H1 (cell line): Measurements from ENCODE around the gene SMIM5. TPM values are rescaled to one million over a fixed set of nuclear protein-coding genes. Genes with fewer than 3 reads are reported as not detected.

Experiments used
- CTCF ChIA-PET: fragments of 300-600 bp; sonication (Branson Sonifier 250); formaldehyde crosslinking; loops from one replicate; lab custom pipeline; 2021; ENCODE audit not compliant: partially characterized antibody; lab: Charles Lee
- POLR2A ChIA-PET: fragments of 300-600 bp; sonication (Branson Sonifier 250); formaldehyde crosslinking; loops from one replicate; lab custom pipeline; 2021; ENCODE audit warnings: inconsistent platforms; ENCODE audit not compliant: partially characterized antibody; lab: Charles Lee
- DNase-seq, 2 experiments: peaks; one replicate each; pipeline versions ENCODE4 v3.0.0 to v3.0.0-alpha.2; 2010 to 2022; ENCODE audit warnings: low spot score in 2 of 2, low read depth in 1 of 2, mixed read lengths in 1 of 2
- FAIRE-seq: peaks from 2 replicates; lab custom pipeline; 2011; peaks lifted over from hg19 to GRCh38; lab: Jason Lieb, UNC
- H2AFZ ChIP-seq: 2 replicates; pipeline ENCODE4 v1.8.1; 2012; ENCODE audit warnings: low read length, inconsistent platforms
- H2AK5ac ChIP-seq: 2 replicates; pipeline ENCODE4 v1.6.1; 2013; ENCODE audit warnings: low read depth, low read length
- H2BK120ac ChIP-seq: replicated peaks from 2 replicates; pipeline ENCODE3; 2013; ENCODE audit warnings: low read depth, low read length, inconsistent platforms
- H2BK12ac ChIP-seq: 2 replicates; pipeline ENCODE4 v1.6.1; 2013; ENCODE audit warnings: low read depth, low read length
- H2BK15ac ChIP-seq: 2 replicates; pipeline ENCODE4 v1.6.1; 2013; ENCODE audit warnings: low read length
- H2BK20ac ChIP-seq: 2 replicates; pipeline ENCODE4 v1.6.1; 2013; ENCODE audit warnings: low read length
- H2BK5ac ChIP-seq: 2 replicates; pipeline ENCODE4 v1.6.1; 2013; ENCODE audit warnings: low read depth, low read length
- H3K14ac ChIP-seq: 2 replicates; pipeline ENCODE4 v1.6.1; 2013; ENCODE audit warnings: inconsistent platforms; ENCODE audit not compliant: insufficient read length
- H3K18ac ChIP-seq: 2 replicates; pipeline ENCODE4 v1.6.1; 2013; ENCODE audit warnings: low read length; ENCODE audit errors: extremely low read depth
- H3K23ac ChIP-seq: 2 replicates; pipeline ENCODE4 v1.6.1; 2013; ENCODE audit warnings: inconsistent platforms; ENCODE audit not compliant: insufficient read length
- H3K23me2 ChIP-seq: 2 replicates; pipeline ENCODE4 v1.6.1; 2013; ENCODE audit warnings: low read depth, low read length
- H3K27ac ChIP-seq: 2 replicates; pipeline ENCODE4 v1.6.1; 2011; ENCODE audit warnings: low read depth, low read length, inconsistent platforms
- H3K27me3 ChIP-seq, 4 experiments: replicated peaks in 1 of 4; 1 replicate in 1 of 4; 2 replicates in 3 of 4; pipeline versions ENCODE4 v1.6.1 to v1.8.1; 2011 to 2013; ENCODE audit warnings: low read length in 3 of 4, mild to moderate bottlenecking in 3 of 4, inconsistent platforms in 2 of 4, mixed read lengths in 2 of 4, moderate library complexity in 1 of 4; ENCODE audit not compliant: control insufficient read depth in 3 of 4, insufficient read depth in 3 of 4; ENCODE audit errors: extremely low read depth in 1 of 4
- H3K36me3 ChIP-seq, 4 experiments: 2 replicates each; pipeline versions ENCODE4 v1.6.1 to v1.8.1; 2011 to 2013; ENCODE audit warnings: mild to moderate bottlenecking in 4 of 4, low read length in 3 of 4, moderate library complexity in 2 of 4, control low read depth in 1 of 4, inconsistent platforms in 1 of 4; ENCODE audit not compliant: insufficient read depth in 4 of 4, control insufficient read depth in 2 of 4
- H3K4ac ChIP-seq: replicated peaks from 2 replicates; pipeline ENCODE3; 2013; ENCODE audit warnings: low read length, low read depth, mixed read lengths, inconsistent platforms; ENCODE audit not compliant: insufficient read length
- H3K4me1 ChIP-seq, 4 experiments: replicated peaks in 1 of 4; 1 replicate in 1 of 4; 2 replicates in 3 of 4; pipeline versions ENCODE4 v1.6.1 to v1.8.1; 2011 to 2013; ENCODE audit warnings: low read length in 3 of 4, inconsistent platforms in 2 of 4, mixed read lengths in 1 of 4; ENCODE audit not compliant: insufficient read depth in 4 of 4, control insufficient read depth in 3 of 4
- H3K4me2 ChIP-seq, 2 experiments: 2 replicates each; pipeline versions ENCODE4 v1.6.1 to v1.8.1; 2011 to 2013; ENCODE audit warnings: low read depth in 2 of 2, low read length in 2 of 2, control low read depth in 1 of 2, inconsistent platforms in 1 of 2, mild to moderate bottlenecking in 1 of 2; ENCODE audit not compliant: insufficient read depth in 1 of 2
- H3K4me3 ChIP-seq, 4 experiments: fragments of 200-600, 300-600 bp in 1 of 4; sonication (generic), shearing (Covaris generic), sonication (Bioruptor Twin) in 1 of 4; 2 replicates each; pipeline versions ENCODE4 v1.5.1 to v1.8.1; 2011 to 2016; ENCODE audit warnings: low read length in 4 of 4, low read depth in 3 of 4, control low read depth in 2 of 4, inconsistent platforms in 2 of 4, mild to moderate bottlenecking in 2 of 4, mixed read lengths in 1 of 4, moderate library complexity in 1 of 4; ENCODE audit not compliant: insufficient read depth in 2 of 4; ENCODE audit errors: extremely low read depth in 1 of 4
- H3K56ac ChIP-seq: replicated peaks from 2 replicates; pipeline ENCODE3; 2013; ENCODE audit warnings: low read depth, mild to moderate bottlenecking, mixed read lengths, low read length, inconsistent platforms; ENCODE audit not compliant: insufficient read length
- H3K79me1 ChIP-seq: 2 replicates; pipeline ENCODE4 v1.6.1; 2013; ENCODE audit warnings: low read depth, low read length, control low read depth
- H3K79me2 ChIP-seq, 2 experiments: 2 replicates each; pipeline versions ENCODE4 v1.6.1 to v1.8.1; 2012 to 2013; ENCODE audit warnings: low read length in 2 of 2, mild to moderate bottlenecking in 2 of 2, inconsistent platforms in 1 of 2; ENCODE audit not compliant: insufficient read depth in 2 of 2, control insufficient read depth in 1 of 2
- H3K9ac ChIP-seq, 4 experiments: replicated peaks in 1 of 4; 1 replicate in 1 of 4; 2 replicates in 3 of 4; pipeline versions ENCODE4 v1.6.1 to v1.8.1; 2011 to 2013; ENCODE audit warnings: low read depth in 3 of 4, low read length in 3 of 4, control low read depth in 2 of 4, mild to moderate bottlenecking in 2 of 4, moderate library complexity in 2 of 4, inconsistent platforms in 1 of 4; ENCODE audit errors: extremely low read depth in 1 of 4
- H3K9me3 ChIP-seq, 2 experiments: 2 replicates each; pipeline versions ENCODE4 v1.6.1 to v1.8.1; 2012 to 2013; ENCODE audit warnings: mild to moderate bottlenecking in 2 of 2, moderate library complexity in 2 of 2, control low read depth in 1 of 2, inconsistent platforms in 1 of 2, low read depth in 1 of 2, low read length in 1 of 2, mixed read lengths in 1 of 2; ENCODE audit not compliant: insufficient read depth in 2 of 2
- H4K20me1 ChIP-seq, 2 experiments: replicated peaks in 1 of 2; 2 replicates each; pipeline versions ENCODE3 to v1.8.1; 2011 to 2013; ENCODE audit warnings: inconsistent platforms in 2 of 2, low read length in 2 of 2, mild to moderate bottlenecking in 1 of 2; ENCODE audit not compliant: insufficient read depth in 2 of 2, control insufficient read depth in 1 of 2
- H4K5ac ChIP-seq: 2 replicates; pipeline ENCODE4 v1.6.1; 2013; ENCODE audit warnings: low read length, low read depth, mixed read lengths, inconsistent platforms; ENCODE audit not compliant: insufficient read length
- H4K8ac ChIP-seq: 2 replicates; pipeline ENCODE4 v1.8.0; 2013; ENCODE audit warnings: mild to moderate bottlenecking, moderate library complexity, low read length, inconsistent platforms; ENCODE audit not compliant: insufficient read depth; ENCODE audit errors: extremely low read depth
- H4K91ac ChIP-seq: replicated peaks from 2 replicates; pipeline ENCODE3; 2013; ENCODE audit warnings: low read length, mixed read lengths, inconsistent platforms; ENCODE audit not compliant: insufficient read length
- CBX8 ChIP-seq: fragments of 300-800, 300-1000 bp; sonication (generic); IDR thresholded peaks from 2 replicates; pipeline ENCODE4 v1.7.1; 2016; ENCODE audit warnings: low read depth, low read length, borderline replicate concordance
- CTBP2 ChIP-seq: IDR thresholded peaks from 2 replicates; pipeline ENCODE4 v1.7.0; 2011; ENCODE audit warnings: borderline replicate concordance, mild to moderate bottlenecking, moderate library complexity, mixed read lengths, low read length; ENCODE audit not compliant: insufficient read depth, insufficient read length
- GABPA ChIP-seq: IDR thresholded peaks from 2 replicates; pipeline ENCODE4 v1.6.1; 2011; ENCODE audit warnings: mild to moderate bottlenecking, low read length, moderate library complexity, borderline replicate concordance; ENCODE audit not compliant: insufficient read depth
- HDAC6 ChIP-seq: IDR thresholded peaks from one replicate; pipeline ENCODE4 v1.7.1; 2012; ENCODE audit warnings: low read depth, mild to moderate bottlenecking, inconsistent platforms, low read length, moderate library complexity
- KDM5A ChIP-seq: fragments of 200-600 bp; IDR thresholded peaks from 2 replicates; pipeline ENCODE4 v1.7.1; 2012; ENCODE audit warnings: mild to moderate bottlenecking, low read length, inconsistent platforms, mixed read lengths
- RBBP5 ChIP-seq: IDR thresholded peaks from 2 replicates; pipeline ENCODE4 v1.7.1; 2012; ENCODE audit warnings: low read depth, mild to moderate bottlenecking, inconsistent platforms, low read length, moderate library complexity, borderline replicate concordance
- WGBS, 2 experiments: shearing (Covaris generic) in 1 of 2; methylation state at CpG; one replicate each; pipeline versions ENCODE4 v1.1.6 to v1.1.7; 2013 to 2015; ENCODE audit warnings: low lambda C conversion rate in 2 of 2, mixed read lengths in 2 of 2, inconsistent platforms in 1 of 2, low coverage in 1 of 2, missing lambda C conversion rate in 1 of 2; ENCODE audit not compliant: insufficient replicate concordance in 2 of 2, insufficient coverage in 1 of 2, insufficient read length in 1 of 2; ENCODE audit errors: extremely low coverage in 1 of 2, missing lambda C conversion rate in 1 of 2; 5-methylcytosine and 5-hydroxymethylcytosine counted together
- polyA plus RNA-seq, 7 experiments: library from polyadenylated mRNA; depleted of rRNA in 3 of 7; stranded (reverse) in 5 of 7; unstranded in 2 of 7; fragments of >200 nt in 5 of 7; fragments of 200-250 nt in 2 of 7; gene quantifications; 1 replicate in 5 of 7; 2 replicates in 1 of 7; 4 replicates in 1 of 7; pipeline versions ENCODE4 v1.2.1 to v1.2.3, GENCODE V29; 2011 to 2013; ENCODE audit warnings: missing spikeins in 2 of 7, mixed read lengths in 2 of 7
- total RNA-seq: library from RNA; stranded (reverse); fragmentation: NEBNext Ultra II Directional; extraction: Animal tissue kit (Norgen Biotek cat#: 25700); gene quantifications from 2 replicates; pipeline ENCODE4 v1.2.1, GENCODE V29; 2021

SMIM5 gene
- total and polyA plus RNA-seq, 2 of the 8 experiments (the other 6 are each of a cell fraction or from before 2014, with no cell fraction given) = not detected

DNA sequence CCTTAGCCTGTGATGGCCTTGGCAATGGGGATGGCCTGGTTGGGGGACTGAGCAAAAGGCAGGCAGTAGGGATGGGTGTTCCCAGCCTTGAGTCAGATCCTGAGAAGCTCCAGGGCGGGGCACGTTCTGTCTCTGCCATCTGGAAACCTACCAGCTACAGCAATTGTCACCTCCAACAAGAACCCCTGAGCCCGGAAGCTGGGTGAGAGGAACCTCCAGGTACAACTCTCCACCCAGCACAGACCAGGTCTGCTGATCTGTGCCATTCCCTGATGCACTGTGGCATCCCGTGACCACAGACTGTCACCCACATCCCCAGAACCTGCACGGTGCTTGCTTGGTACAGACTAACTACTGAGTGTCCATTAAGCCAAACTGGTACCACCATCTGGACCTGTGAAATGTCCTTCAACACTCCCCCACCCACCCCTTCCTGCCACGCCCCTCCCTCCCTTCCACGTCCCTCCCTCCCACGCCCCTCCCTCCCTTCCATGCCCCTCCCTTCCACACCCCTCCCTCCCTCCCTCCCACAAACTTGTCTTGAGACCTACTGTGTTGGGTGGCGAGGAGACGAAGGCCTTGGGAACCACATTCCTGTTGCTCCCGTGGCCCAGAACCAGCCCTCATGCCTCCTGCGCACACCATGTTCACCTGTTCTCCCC, 29.1 kb upstream of the SMIM5 start:
- no peak overlapping the region for H2BK15ac ChIP-seq
- no peaks in the 10 kb centered on the region; a peak in 1 of 7 replicates for H3K4me1 ChIP-seq
- no peak overlapping the region for H3K56ac ChIP-seq
- H2AFZ ChIP-seq = no peak overlapping the region
- no peak overlapping the region for H2BK5ac ChIP-seq
- no peak overlapping the region for H3K18ac ChIP-seq
- no peak overlapping the region for H3K27ac ChIP-seq
- H3K23ac ChIP-seq = no peak overlapping the region
- H4K8ac ChIP-seq = no peak overlapping the region; the same call in 1 of the 2 replicates
- H3K4me2 ChIP-seq = no peak overlapping the region
- no peaks in the 10 kb centered on the region for H3K27me3 ChIP-seq
- no peak overlapping the region for H2BK12ac ChIP-seq
- FAIRE-seq = no peak
- H3K9ac ChIP-seq = no peak overlapping the region
- H3K79me2 ChIP-seq = no peaks in the 10 kb centered on the region
- H4K91ac ChIP-seq = no peak overlapping the region
- ChIA-PET POLR2A (interaction anchor here (1.0 to 3.7 kb wide), 3 partner anchors 8 to 81 kb away, joined by 3 to 19 read pairs (median 7); no protein-coding TSS in a partner anchor), CTCF (interaction anchor here (1.1 to 59.2 kb wide), 5 partner anchors 9 to 143 kb away, joined by 4 to 2200 read pairs (median 65); partner anchors contain the start of genes RECQL5, SAP30BP and SMIM5)
- no peaks in the 10 kb centered on the region for H3K9me3 ChIP-seq
- no peak overlapping the region for H2AK5ac ChIP-seq
- no peak overlapping the region for H3K4ac ChIP-seq
- H3K36me3 ChIP-seq = no peaks in the 10 kb centered on the region
- 88% methylated on average over 8 of the region's 12 CpGs; no CpG with 5 or more reads in 1 of the 2 experiments for WGBS, 2 experiments
- no peak overlapping the region for H2BK120ac ChIP-seq
- no peak overlapping the region for H2BK20ac ChIP-seq
- no peak overlapping the region for H4K5ac ChIP-seq
- no peak overlapping the region for H3K4me3 ChIP-seq
- peaks cover 0 to 2% of the 10 kb centered on the region in 2 experiments for H4K20me1 ChIP-seq
- no peak for DNase-seq
- no peaks in the 10 kb centered on the region for H3K23me2 ChIP-seq
- H3K14ac ChIP-seq = no peak overlapping the region
- H3K79me1 ChIP-seq = no peaks in the 10 kb centered on the region
- TF ChIP-seq CBX8 (no peak), HDAC6 (no peak), CTBP2 (no peak), GABPA (no peak), KDM5A (no peak), RBBP5 (no peak)
